ENCODE results near the gene AGPAT3.

AGPAT3 gene

GRCh38 chr21:43864313-43864961 lies 586 bp upstream of the AGPAT3 start (continued):
- TF ChIP-seq ZNF266 (tag by site-specific recombination; IDR thresholded peaks at IDR 0.05; ENCODE audit: low read depth) (no peak), ZNF121 (tag by site-specific recombination; IDR thresholded peaks at IDR 0.05) (no peak), ZSCAN23 (tag by site-specific recombination; IDR thresholded peaks at IDR 0.05) (no peak), ZNF302 (tag by site-specific recombination; IDR thresholded peaks at IDR 0.05; ENCODE audit: low read depth) (no peak), ZNF560 (tag by site-specific recombination; IDR thresholded peaks at IDR 0.05; ENCODE audit: borderline replicate concordance) (no peak), GLIS2 (tag by site-specific recombination; IDR thresholded peaks at IDR 0.05) (peak; percentile 74), ZFP3 (tag by site-specific recombination; IDR thresholded peaks at IDR 0.05; ENCODE audit: low read depth) (no peak), ZSCAN5A (tag by site-specific recombination; IDR thresholded peaks at IDR 0.05) (peak; percentile 60; the same call in 1 of the 2 replicates), PRDM1 (tag by site-specific recombination; IDR thresholded peaks at IDR 0.05) (no peak), ZNF248 (tag by site-specific recombination; IDR thresholded peaks at IDR 0.05) (no peak), ZNF398 (tag by site-specific recombination; IDR thresholded peaks at IDR 0.05) (peak; percentile 78), SCRT1 (tag by site-specific recombination; IDR thresholded peaks at IDR 0.05; ENCODE audit: borderline replicate concordance) (no peak), EGR2 (tag by site-specific recombination; IDR thresholded peaks at IDR 0.05; ENCODE audit: low read depth) (peak; percentile 43; the same call in 1 of the 2 replicates), SETDB1 (IDR thresholded peaks at IDR 0.05; ENCODE audit: insufficient read length, low read length) (no peak), ZNF558 (tag by site-specific recombination; IDR thresholded peaks at IDR 0.05) (no peak), ZIC2 (tag by site-specific recombination; IDR thresholded peaks at IDR 0.05) (peak; percentile 86), ZNF629 (tag by site-specific recombination; IDR thresholded peaks at IDR 0.05) (no peak), ZNF391 (tag by site-specific recombination; IDR thresholded peaks at IDR 0.05; ENCODE audit: borderline replicate concordance, low read depth) (no peak), ZNF488 (tag by site-specific recombination; IDR thresholded peaks at IDR 0.05) (no peak), KLF9 (tag by site-specific recombination; IDR thresholded peaks at IDR 0.05; ENCODE audit: low read depth) (0 out of 2 replicates have a peak, but pooled peaks have one; percentile 48), GLIS1 (tag by site-specific recombination; IDR thresholded peaks at IDR 0.05) (peak; percentile 85), ZNF132 (tag by site-specific recombination; IDR thresholded peaks at IDR 0.05; ENCODE audit: borderline replicate concordance) (no peak), ZNF677 (tag by site-specific recombination; IDR thresholded peaks at IDR 0.05) (no peak), ZNF549 (tag by site-specific recombination; IDR thresholded peaks at IDR 0.05) (no peak), ZNF354C (tag by site-specific recombination; IDR thresholded peaks at IDR 0.05; ENCODE audit: borderline replicate concordance, low read depth) (no peak), ZNF341 (tag by site-specific recombination; IDR thresholded peaks at IDR 0.05; ENCODE audit: low read depth) (peak; percentile 29; the same call in 1 of the 2 replicates), ZEB2 (tag by site-specific recombination; IDR thresholded peaks at IDR 0.05) (peak; percentile 79; the same call in 1 of the 2 replicates)
- TF ChIP-seq, protein P1, sequence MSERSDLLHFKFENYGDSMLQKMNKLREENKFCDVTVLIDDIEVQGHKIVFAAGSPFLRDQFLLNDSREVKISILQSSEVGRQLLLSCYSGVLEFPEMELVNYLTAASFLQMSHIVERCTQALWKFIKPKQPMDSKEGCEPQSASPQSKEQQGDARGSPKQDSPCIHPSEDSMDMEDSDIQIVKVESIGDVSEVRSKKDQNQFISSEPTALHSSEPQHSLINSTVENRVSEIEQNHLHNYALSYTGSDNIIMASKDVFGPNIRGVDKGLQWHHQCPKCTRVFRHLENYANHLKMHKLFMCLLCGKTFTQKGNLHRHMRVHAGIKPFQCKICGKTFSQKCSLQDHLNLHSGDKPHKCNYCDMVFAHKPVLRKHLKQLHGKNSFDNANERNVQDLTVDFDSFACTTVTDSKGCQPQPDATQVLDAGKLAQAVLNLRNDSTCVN (tag by site-specific recombination; optimal IDR thresholded peaks at IDR 0.05), result peak; percentile 78
- TF ChIP-seq, protein P2, sequence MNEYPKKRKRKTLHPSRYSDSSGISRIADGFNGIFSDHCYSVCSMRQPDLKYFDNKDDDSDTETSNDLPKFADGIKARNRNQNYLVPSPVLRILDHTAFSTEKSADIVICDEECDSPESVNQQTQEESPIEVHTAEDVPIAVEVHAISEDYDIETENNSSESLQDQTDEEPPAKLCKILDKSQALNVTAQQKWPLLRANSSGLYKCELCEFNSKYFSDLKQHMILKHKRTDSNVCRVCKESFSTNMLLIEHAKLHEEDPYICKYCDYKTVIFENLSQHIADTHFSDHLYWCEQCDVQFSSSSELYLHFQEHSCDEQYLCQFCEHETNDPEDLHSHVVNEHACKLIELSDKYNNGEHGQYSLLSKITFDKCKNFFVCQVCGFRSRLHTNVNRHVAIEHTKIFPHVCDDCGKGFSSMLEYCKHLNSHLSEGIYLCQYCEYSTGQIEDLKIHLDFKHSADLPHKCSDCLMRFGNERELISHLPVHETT (tag by site-specific recombination; IDR thresholded peaks at IDR 0.05), result no peak
- TF ChIP-seq, protein P3, sequence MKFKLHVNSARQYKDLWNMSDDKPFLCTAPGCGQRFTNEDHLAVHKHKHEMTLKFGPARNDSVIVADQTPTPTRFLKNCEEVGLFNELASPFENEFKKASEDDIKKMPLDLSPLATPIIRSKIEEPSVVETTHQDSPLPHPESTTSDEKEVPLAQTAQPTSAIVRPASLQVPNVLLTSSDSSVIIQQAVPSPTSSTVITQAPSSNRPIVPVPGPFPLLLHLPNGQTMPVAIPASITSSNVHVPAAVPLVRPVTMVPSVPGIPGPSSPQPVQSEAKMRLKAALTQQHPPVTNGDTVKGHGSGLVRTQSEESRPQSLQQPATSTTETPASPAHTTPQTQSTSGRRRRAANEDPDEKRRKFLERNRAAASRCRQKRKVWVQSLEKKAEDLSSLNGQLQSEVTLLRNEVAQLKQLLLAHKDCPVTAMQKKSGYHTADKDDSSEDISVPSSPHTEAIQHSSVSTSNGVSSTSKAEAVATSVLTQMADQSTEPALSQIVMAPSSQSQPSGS (tag by site-specific recombination; IDR thresholded peaks at IDR 0.05; ENCODE audit: low read depth), result no peak
- TF ChIP-seq, protein P4, sequence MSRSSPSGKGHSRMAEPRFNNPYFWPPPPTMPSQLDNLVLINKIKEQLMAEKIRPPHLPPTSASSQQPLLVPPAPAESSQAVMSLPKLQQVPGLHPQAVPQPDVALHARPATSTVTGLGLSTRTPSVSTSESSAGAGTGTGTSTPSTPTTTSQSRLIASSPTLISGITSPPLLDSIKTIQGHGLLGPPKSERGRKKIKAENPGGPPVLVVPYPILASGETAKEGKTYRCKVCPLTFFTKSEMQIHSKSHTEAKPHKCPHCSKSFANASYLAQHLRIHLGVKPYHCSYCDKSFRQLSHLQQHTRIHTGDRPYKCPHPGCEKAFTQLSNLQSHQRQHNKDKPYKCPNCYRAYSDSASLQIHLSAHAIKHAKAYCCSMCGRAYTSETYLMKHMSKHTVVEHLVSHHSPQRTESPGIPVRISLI (tag by site-specific recombination; IDR thresholded peaks at IDR 0.05), result 0 out of 2 replicates have a peak, but pooled peaks have one; percentile 7
